ENCODE results near the gene TRAPPC6A.

TRAPPC6A gene, protein sequence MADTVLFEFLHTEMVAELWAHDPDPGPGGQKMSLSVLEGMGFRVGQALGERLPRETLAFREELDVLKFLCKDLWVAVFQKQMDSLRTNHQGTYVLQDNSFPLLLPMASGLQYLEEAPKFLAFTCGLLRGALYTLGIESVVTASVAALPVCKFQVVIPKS

DNA sequence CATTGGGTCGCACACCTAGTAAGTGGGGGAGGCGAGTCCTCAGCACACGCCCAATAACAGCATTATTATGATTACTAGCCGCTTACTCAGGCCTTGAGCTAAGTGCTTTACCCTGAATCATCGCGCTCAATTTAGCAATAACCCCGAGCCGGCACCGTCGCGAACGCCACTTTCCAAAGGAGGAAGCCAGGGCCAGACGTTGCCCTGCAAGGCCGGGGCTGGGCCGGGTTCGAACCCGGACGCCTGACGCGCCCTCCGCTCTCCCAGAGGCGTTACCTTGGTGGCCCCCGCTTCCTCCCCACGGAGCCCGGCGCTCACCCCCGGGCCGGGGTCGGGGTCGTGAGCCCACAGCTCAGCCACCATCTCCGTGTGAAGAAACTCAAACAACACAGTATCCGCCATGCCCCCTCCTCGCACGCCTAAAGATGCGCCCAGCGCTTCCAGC, at the start of gene TRAPPC6A:
Gene TRAPPC6A, minus strand, starts transcription at position 421 of the 445 bp plus-strand sequence. Its CDS starts 19 bp downstream, at position 402.
- DNase-seq: peak; percentile 39

DNA sequence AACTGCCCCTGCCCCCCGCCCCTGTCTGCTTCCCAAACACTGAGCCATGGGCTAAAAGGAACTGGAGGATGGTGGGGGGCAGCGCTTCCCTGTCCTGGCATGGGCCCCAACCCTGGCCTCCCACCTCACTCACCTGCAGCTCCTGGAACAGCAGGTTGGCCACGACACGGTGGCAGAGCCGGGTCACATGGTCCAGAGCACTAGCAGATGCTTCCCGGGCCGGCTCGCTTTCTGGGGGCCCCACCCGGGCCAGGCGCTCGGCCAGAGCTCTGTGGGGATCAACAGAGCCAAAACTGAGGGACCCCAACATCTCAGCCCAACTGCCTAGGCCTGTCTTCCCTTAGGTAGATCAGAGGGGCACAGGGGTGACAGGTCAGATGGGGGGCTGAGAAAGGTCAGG, 46.6 kb upstream of the TRAPPC6A start:
- DNase-seq: no peak

DNA sequence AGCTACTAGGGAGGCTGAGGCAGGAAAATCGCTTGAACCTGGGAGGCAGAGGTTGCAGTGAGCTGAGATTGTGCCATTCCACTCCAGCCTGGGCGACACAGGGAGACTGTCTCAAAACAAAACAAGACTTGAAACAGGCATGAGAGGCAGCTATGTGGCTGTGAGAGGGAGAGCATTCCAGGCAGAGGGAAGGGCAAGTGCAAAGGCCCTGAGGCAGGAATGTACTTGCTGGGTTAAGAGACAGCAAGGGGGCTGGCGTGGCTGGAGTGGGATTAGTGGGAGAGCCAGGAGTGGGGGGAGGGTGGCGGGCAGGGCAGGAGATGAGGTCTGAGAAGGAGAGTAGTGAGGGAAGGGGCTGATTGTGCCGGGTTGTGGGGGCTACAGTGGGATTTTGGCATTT, 45.8 kb upstream of the TRAPPC6A start:
- DNase-seq: no peak

DNA sequence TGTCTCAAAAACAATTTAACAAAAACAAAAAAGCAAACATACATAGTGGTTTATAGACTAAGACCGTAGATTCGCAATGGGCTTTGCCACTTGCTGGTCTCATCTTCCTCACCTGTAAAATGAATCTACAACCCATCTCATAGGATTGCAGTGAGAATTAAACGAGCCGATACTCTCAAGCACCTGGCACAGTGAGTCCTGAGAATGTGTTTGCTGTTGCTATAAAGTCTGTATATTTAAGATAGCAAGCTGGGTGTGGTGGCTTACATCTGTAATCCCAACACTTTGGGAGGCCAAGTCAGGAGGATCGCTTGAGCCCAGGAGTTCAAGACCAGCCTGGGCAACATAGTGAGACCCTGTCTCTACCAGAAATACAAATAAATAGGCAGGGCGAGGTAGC, 44.7 kb upstream of the TRAPPC6A start:
- no peak for DNase-seq

DNA sequence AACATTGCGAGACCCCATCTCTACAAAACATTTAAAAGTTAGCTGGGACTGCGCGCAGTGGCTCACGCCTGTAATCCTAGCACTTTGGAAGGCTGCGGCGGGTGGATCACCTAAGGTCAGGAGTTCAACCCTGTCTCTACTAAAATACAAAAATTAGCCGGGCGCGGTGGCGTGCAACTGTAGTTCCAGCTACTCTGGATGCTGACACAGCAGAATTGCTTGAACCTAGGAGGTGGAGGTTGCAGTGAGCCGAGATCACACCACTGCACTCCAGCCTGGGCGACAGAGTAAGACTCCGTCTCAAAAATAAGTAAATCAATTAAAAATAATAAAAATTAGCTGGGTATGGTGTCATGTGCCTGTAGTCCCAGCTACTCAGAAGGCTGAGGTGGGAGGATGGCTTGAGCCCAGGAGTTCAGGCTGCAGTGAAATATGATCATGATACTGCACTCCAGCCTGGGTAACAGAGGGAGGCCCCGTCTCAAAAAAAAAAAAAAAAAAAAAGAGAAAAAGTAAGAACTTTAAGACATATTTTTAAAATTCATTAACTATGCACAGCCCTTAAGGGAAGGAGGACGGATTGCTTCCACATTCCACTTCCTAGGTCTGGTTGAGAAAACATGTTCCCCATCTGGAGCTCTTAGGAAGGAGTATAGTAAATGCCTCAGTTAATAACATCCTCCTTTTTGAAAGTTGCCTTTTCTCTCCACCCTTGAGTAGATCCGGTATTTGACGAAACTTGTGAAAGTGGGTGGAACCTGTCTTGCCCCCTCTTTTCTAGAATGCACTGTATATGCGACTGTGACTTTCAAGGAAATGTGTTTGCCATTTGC, 41.1 kb upstream of the TRAPPC6A start:
- no peak for DNase-seq

DNA sequence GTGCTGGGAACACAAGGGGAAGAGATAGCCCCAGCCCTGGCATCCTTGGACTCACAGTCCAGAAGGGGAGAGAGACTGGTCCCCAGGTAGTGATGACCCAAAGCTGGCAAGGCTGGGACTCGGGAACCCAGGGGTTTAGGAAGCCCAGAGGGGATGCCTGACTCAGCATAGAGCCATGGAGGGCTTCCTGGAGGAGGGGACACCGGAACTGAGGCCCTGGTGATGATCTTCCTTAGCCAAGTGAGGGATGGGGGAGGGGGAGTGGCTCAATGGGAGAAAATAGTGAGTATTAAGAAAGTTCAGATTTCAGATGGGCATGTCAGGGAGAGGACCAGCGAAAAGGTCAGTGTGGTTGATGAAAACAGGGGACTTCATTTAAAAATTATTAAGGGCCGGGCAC, 40.4 kb upstream of the TRAPPC6A start:
- no peak for DNase-seq

DNA sequence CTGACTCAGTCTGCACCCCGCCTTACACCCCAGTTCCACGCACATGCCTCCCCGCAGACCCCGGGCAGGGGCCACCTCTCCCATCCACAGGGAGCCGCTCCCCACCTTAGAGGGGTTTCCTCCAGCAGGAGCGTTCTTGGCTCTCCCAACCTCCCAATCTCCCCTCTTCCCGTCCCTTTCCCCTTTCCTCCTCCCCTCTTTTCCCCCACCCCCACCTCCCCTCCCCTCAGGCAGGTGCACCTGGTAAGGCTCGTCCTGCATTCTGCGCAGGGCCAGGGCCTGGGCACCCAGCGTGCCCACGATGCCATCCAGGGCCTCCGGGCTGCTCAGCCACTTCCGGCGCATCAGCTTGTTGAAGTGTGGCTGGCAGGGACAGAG, 39.9 kb upstream of the TRAPPC6A start:
- DNase-seq: no peak

DNA sequence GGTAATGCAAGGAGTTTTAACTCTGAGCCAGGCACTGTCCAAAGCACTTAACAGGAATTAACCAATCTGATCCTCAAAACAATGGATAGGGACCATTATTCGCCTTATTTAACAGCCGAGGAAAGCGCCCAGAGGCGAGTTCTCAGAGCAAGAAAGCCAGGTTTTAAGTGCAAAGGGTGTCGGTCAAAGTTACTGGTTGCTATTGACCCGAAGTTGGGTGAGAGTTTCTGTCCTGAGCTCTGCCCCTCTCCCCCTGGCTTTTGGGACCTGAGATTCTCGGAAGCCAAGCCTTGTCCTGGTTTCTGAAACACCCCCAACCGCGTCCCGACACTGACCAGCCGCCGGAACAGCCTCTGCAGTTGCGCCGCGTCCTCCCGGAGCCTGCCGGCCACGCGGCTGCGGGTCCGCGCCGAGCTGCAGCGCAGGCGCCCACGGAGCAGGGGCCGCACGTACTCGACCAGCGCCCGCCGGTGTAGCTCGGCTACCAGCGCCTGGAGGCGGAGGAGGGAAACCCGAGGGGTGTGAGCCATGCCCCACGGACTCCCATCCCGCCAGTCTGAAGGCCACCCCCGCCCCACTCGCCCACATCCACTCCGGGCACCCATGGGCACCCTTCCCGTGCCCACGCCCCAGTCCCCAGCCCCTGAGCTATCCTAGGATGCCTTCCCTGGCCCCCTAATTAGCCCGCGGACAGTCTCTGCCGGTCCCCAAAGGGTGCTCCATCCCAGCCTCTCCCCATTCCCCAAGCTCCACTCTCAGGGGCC, 39.3 kb upstream of the TRAPPC6A start:
- DNase-seq: no peak

DNA sequence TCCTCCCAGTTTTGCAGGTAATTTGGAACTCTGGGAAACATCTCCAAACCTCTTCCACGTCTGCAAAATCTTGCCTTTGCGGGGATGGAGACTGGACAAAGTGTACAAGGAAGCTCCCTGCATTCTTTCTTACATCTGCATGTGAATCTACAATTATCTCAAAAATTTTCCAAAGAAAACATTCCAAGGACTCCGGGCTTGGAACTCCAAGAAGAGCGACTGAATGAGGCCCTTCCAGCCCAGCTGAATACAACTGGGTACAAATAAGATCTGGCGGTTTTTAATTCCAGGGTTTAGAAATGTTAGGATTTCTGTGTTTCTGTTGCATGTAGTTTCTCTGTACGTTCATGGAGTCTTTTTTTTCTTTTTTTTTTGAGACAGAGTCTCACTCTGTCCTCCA, 38.6 kb upstream of the TRAPPC6A start:
- no peak for DNase-seq

DNA sequence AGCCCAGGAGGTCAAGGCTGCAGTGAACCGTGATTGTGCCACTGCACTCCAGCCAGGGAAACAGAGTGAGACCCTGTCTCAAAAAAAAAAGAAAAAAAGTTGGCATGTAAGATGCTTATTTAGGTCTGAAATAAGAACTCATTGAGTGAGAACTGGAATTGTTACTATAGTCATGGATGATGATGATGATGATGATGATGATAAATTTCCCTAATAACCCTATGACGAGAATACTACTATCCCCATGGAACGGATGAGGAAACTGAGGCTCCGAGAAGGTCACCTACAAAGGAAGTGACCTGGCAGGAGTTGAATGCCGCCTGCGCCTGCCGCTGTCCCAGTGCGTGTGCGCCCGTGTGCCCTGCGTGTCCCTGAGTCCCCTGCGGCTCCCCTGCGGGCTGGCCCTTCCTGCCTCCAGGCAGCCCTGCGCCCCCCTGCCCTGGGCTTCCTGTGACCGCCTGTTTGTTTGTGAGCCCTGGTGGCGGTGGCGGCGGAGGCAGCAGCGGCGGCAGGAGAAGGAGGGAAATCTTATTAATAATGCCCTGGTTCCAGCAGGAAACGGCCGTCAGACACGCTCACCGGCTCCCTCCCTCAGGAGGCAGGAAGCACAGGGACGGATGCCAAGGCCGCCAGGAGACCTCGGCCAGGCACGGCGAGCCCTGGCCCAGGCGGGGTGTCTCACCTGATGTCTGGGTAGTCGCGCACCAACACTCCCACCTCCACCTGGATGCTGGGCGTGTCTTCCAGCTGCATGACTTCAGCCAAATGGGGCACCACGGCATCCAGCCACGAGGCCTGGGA, 37.6 kb upstream of the TRAPPC6A start:
- DNase-seq: peak; percentile 52

DNA sequence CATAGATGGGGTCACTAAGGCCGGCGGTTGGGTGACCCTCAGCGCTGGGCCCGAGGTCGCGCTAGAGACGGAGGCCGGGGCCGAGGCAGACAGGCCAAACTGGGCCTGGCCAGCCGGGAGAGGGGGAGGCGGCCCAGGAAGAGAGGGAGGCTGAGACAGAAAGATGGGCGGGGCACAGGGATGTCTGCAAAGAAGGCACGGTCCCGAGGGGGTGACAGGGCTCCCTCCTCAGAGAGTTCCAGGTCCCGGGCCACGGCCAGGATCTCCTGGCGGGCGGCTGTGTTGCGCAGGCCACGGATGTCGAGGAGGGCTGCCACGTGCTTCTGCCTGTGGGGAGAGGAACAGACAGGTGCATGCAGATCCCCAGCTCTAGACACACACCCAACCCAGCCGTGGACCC, 35.0 kb upstream of the TRAPPC6A start:
- no peak for DNase-seq

DNA sequence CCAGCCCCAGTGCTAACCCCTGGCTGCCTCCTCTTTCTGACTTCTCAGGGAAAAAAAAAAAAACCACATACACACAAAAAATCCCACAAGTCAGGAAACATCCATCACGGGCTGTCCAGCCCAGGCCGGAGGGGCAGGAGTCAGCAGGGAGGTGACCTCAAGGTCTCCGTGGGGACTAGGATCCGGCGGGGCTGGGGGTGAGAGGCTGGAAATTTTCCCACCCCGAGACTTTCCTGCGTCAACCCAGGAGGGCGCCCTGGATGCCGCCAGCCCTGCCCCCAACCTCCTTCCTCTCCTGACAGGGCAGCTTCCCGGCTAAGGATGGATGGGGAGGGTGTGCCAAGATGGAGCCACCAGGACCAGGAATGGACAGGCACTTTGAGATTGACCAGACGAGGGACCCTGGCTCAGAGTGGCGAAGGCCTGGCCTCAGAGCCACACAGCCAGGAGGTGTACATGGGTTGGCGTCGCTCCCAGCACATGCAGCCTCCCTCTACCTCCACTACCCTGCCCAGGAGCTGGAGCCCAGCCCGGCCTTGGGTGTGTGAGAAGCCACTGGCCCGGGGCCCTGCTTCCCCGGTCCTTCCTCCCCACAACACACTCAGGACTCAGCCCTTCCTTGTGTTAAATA, 33.8 kb upstream of the TRAPPC6A start:
- peak; percentile 25 for DNase-seq

DNA sequence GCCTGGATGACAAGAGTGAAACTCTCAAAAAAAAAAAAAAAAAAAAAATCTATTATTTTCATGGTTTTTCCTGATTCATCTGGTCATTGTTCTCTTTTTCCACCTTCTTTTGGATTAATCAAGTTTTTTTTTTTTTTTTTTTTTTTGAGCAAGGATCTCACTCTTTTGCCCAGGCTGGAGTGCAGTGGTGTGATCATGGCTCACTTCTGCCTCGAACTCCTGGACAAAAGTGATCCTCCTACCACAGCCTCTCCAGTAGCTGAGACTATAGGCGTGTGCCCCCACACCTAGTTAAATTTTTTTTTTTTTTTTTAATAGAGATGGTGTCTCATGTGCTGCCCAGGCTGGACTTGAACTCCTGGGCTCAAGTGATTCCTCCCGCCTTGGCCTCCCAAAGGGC, 28.3 kb upstream of the TRAPPC6A start:
- DNase-seq: no peak

DNA sequence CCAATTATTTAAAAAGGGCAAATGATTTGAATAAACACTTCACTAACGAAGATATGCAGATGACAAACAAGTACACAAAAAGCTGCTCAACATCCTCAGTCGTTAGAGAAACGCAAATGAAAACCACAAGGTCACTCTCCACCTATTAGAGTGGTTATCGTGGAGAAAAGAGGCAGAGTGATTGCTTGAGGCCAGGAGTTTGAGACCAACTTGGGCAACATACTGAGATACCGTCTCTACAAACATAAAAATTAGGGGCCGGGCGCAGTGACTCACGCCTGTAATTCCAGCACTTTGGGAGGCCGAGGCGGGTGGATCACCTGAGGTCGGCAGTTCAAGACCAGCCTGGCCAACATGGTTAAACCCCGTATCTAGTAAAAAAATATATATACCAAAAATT, 27.8 kb upstream of the TRAPPC6A start:
- DNase-seq: no peak

DNA sequence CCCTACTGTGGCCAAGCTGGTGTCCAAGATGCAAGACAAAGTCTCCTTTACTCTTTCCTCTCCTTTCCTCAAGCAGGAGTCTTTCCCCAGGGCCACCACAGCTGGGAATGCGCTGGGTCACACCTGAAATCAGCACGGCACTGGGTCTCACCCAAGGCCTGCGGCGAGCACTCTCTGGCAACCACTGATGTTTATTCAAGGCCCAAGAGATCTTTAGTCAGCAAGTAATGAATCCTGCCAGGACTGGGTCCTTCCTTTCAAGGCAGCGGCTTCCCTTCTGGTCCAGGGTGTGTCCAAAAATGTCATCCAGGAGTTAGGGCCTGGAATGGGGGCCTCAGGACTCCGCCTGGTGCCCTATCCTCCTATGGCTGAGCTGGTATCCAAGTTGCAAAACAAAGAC, 24.6 kb upstream of the TRAPPC6A start:
- DNase-seq: no peak

DNA sequence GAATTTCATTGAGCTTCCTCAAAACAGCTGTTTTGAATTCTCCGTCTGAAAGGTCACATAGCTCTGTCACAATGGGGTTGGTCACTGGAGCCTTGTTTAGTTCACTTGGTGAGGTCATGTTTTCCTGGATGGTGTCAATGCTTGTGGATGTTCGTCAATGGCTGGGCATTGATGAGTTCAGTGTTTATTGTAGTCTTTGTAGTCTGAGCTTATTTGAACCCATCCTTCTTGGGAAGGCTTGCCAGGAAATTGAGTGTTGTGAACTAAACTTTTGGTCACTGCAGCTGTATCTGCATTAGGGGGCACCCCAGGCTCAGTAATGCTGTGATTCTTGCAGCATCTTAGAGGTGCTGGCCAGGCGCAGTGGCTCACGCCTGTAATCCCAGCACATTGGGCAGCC, 22.5 kb upstream of the TRAPPC6A start:
- DNase-seq: no peak

DNA sequence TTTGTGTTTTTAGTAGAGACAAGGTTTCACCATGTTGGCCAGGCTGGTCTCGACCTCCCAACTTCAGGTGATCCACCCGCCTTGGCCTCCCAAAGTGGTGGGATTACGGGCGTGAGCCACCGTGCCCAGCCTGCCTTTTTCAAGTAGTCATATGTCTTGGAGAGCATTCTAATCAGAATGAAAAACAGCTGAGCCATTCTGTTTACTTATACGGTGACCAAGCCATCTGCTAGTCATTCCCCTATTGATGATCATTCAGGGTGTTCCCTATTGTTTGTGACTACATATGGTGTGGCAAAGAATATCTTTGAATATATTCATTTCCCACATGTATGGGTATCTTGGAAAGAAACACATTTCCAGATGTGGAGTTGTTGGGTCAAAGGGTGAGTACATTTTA, 17.7 kb upstream of the TRAPPC6A start:
- no peak for DNase-seq

DNA sequence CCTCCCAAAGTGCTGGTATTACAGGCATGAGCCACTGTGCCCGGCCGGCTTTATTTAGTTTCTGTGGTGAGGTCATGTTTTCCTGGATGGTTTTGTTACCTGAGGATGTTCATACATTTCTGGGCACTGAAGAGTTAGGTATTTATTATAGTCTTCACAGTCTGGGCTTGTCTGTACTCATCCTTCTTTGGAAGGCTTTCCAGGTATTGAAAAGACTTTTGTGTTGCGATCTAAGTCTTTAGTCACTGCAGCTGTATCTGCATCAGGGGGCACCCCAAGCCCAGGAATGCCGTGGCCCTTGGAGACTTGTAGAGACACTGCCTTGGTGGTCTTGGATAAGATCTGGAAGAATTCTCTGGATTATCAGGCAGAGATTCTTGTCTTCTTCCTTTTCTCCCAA, 13.3 kb upstream of the TRAPPC6A start:
- DNase-seq: no peak

DNA sequence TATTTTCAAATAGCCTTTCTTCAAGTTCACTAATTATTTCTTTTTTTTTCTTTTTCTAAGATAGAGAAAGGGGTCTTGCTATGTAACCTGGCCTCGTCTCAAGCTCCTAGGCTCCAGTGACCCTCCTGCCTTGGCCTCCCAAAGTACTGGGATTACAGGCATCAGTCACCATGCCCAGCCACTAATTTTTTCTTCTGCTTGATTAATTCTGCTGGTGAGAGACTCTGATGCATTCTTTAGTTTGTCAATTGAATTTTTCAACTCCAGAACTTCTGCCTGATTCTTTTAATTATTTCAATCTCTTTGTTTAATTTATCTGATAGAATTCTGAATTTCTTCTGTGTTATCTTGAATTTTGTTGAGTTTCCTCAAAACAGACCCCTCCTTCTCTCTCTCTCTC, 11.9 kb upstream of the TRAPPC6A start:
- no peak for DNase-seq

DNA sequence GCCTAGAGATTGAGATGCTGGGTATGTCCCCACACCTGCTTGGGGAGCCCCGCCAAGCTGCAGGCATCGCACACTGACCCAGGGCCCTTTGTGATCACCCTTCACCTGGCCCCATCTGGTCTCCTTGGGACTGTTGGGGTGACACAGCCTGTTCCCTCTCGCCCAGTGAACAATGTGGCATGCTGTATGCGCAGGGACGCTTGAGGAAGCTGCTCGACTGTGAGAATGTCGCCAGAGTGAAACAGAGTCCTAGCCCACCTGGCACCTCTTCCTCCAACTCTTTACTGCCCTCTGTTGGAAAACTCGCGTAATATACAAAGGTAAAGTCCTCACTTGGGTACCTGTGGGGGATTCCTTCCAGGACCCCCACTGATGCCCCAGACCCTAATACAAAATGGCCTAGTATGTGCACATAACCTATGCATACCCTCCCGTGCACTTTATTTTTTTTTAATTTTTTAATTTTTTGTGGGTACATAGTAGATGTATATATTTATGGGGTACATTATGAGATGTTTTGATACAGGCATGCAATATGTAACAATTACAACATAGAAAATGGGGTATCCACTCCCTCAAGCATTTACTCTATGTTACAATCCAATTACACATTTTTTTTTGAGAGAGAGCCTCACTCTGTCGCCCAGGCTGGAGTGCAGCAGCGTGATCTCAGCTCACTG, 9.5 kb upstream of the TRAPPC6A start:
- DNase-seq: peak; percentile 57

DNA sequence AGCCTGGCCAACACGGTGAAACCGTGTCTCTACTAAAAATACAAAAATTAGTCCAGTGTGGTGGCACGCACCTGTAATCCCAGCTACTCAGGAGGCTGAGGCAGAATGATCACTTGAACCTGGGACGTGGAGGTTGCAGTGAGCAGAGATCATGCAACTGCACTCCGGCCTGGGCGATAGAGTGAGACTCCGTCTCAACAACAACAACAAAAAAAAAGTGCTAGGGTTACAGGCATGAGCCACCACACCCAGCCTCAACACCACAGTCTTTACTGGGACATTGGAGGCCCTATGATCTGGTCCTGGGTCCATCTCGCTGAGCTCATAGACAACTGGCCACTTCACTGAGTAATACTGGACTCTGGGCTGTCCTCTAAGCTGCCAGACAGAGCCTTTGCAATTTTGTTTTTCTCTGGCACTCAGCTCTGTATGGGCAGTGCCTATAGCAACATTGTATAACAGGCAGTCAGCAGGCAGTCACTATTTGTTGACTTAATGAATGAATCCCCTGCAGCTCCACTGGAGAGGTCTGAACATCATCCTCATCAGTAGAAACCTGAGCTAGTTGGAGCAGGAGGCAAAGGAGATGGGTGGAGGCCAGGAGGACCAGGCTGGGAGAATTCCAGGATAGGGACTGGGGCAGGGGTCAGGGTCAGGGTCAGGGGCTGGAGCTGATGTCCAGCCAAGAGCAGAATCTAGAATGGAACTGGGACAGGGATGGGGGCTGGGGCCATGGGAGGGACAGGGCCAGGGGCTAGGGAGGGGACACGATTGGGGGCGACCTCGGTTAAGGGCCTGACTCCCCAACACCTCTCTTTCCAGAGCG, 8.7 kb upstream of the TRAPPC6A start:
- peak; percentile 7 for DNase-seq

All from NCI-H2029 (cell line).